ENCODE results near the gene OBSL1. TPM values are rescaled to one million over a fixed set of nuclear protein-coding genes. Genes with fewer than 3 reads are reported as not detected.

Gene OBSL1
- polyA plus RNA-seq, 3 donors, result 0.09 TPM; not detected in 2

DNA sequence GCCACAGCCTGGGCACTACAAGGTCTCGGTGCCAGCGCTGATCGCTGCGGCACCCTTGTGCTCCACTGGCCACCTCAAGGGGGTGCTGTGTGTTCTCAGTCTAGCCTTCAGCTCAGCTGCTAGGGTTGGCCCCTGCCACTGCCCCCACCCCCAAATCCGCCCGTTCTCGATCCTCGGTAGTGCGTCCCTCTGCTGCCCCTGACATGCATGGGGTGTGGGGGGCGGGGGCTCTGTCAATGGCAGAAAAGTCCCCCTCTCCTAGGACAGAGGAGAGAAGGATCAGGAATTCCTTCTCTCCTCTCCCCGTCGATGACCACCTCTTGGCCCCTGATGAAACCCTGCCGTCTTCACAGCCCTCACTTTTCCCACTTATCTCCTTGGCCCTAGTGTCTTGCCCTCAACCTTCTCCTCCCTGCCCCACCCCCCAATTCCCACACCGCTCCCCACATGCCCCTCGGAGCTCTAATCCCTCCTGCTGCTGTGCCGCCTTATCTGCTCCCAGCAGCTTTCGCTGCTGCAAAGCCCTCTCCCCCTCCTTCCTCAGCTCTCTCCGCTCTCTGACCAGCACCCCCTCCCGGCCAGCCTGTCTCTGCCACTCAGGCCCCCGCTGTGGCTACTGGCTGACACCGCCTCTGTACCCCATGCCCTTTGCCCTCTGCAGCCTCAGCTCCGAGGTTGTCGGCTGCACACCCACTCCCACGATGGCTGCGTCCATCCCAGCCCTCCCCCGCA lies 61.4 kb downstream of the OBSL1 start:
- H3K79me2 ChIP-seq (ENCODE audit: insufficient read depth, low read length), result no peaks in the 10 kb centered on the region
- Mint-ChIP-seq H3K9me3 (peaks cover 2 to 23% (median 14%) of the 10 kb centered on the region in 7 donors), H3K27me3 (ENCODE audit: low read depth in 3 of 3) (peaks cover 54 to 70% (median 63%) of the 10 kb centered on the region in 3 donors), H3K4me1 (peaks cover 18% of the 10 kb centered on the region), H3K4me3 (peak overlapping the region; percentile 61 to 83), H3K27ac (peak overlapping the region in 2 of 7 donors; percentile 25 to 62), H3K36me3 (peaks cover 29 to 30% of the 10 kb centered on the region in 2 donors)
- H3K27me3 ChIP-seq (ENCODE audit: control insufficient read depth in 2 of 2, insufficient read depth in 2 of 2, low read length in 2 of 2), result peaks cover 33 to 64% of the 10 kb centered on the region in 2 donors
- H2AFZ ChIP-seq (ENCODE audit: insufficient read depth, low read depth, low read length, poor library complexity, severe bottlenecking), result no peak overlapping the region
- no peak overlapping the region for H3K9ac ChIP-seq (ENCODE audit: insufficient read depth, low read length, poor library complexity, severe bottlenecking)
- H3K27ac ChIP-seq (ENCODE audit: low read depth in 1 of 2, low read length in 2 of 2), result no peak overlapping the region
- WGBS (ENCODE audit: insufficient coverage), result 1% methylated on average over 18 of the region's 26 CpGs
- H3K9me3 ChIP-seq (replicated peaks in 1 of 2; ENCODE audit: control insufficient read depth in 1 of 2, insufficient read depth in 1 of 2, low read length in 2 of 2), result peaks cover 6 to 26% of the 10 kb centered on the region in 2 donors
- peak overlapping the region; percentile 41 for H3K4me2 ChIP-seq (replicated peaks; ENCODE audit: extremely low read depth, low read length, poor library complexity, severe bottlenecking)
- TF ChIP-seq, protein P1, sequence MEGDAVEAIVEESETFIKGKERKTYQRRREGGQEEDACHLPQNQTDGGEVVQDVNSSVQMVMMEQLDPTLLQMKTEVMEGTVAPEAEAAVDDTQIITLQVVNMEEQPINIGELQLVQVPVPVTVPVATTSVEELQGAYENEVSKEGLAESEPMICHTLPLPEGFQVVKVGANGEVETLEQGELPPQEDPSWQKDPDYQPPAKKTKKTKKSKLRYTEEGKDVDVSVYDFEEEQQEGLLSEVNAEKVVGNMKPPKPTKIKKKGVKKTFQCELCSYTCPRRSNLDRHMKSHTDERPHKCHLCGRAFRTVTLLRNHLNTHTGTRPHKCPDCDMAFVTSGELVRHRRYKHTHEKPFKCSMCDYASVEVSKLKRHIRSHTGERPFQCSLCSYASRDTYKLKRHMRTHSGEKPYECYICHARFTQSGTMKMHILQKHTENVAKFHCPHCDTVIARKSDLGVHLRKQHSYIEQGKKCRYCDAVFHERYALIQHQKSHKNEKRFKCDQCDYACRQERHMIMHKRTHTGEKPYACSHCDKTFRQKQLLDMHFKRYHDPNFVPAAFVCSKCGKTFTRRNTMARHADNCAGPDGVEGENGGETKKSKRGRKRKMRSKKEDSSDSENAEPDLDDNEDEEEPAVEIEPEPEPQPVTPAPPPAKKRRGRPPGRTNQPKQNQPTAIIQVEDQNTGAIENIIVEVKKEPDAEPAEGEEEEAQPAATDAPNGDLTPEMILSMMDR (IDR thresholded peaks at IDR 0.05), result peak; percentile 71
- peaks cover 22 to 27% of the 10 kb centered on the region in 2 donors for H3K36me3 ChIP-seq (replicated peaks in 1 of 2; ENCODE audit: control insufficient read depth in 1 of 2, insufficient read depth in 2 of 2, low read length in 2 of 2)
- DNase-seq, result peak; percentile 15 to 36 (median 30)
- intact Hi-C loops (cut with micrococcal nuclease), result no loop called here
- H3K4me1 ChIP-seq (ENCODE audit: control insufficient read depth in 1 of 2, insufficient read depth in 2 of 2, low read length in 2 of 2), result no peaks in the 10 kb centered on the region
- peaks cover 6% of the 10 kb centered on the region for H4K20me1 ChIP-seq (ENCODE audit: insufficient read depth, low read length)
- H3K4me3 ChIP-seq (replicated peaks in 1 of 3; ENCODE audit: low read depth in 2 of 3, low read length in 3 of 3), result peak overlapping the region in 1 of 3 experiments; percentile 28

DNA sequence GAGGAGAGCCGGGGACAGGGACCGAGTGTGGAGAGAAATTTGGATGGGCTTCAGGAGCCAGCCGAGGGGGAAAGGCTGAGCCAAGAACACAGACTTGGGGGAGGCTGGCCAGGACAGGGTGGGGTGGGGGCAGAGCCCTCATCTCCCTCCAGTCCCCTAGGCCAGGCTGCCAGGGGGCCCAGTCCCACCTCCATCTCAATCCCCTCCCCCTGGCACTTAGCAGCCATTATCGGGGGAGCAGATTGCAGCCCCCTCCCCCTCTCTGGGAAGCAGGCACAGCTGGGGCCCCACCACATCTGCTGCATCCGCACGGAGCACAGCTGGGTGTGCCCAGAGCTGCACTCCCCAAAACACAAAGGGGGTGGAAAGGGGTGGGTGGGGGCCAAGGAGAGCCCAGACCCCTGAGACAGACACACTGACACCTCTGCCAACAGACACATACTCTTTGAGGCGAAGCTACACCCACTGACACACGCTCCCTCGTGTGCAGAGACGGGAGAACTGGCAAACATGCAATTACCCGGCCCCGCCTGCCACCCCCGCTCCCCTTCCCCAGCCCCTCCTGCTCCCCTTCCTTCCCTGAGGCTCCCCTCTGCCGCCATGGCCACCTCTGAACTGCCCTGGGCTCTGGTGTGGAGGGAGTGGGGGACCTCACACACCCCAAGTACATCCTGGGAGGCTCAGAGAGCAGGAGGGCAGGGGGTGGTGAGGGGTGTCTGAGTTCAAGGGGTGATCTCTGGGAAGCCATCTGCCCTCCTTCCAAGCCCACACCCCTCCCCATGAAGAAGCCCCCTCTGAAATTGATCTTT lies 62.2 kb downstream of the OBSL1 start:
- H3K4me3 Mint-ChIP-seq, result peak overlapping the region in 1 of 2 donors; percentile 83
- no peak for DNase-seq

More for the DNA sequence above, 62.2 kb downstream of the OBSL1 start:
- H3K27ac ChIP-seq (ENCODE audit: low read depth in 1 of 2, low read length in 2 of 2), result no peak overlapping the region
- peaks cover 18% of the 10 kb centered on the region for H3K4me1 Mint-ChIP-seq
- peak overlapping the region; percentile 41 for H3K4me2 ChIP-seq (replicated peaks; ENCODE audit: extremely low read depth, low read length, poor library complexity, severe bottlenecking)
- intact Hi-C loops (cut with micrococcal nuclease), result no loop called here
- H3K36me3 ChIP-seq (replicated peaks in 1 of 2; ENCODE audit: control insufficient read depth in 1 of 2, insufficient read depth in 2 of 2, low read length in 2 of 2), result peaks cover 29 to 35% of the 10 kb centered on the region in 2 donors
- H3K27ac Mint-ChIP-seq, result no peak overlapping the region
- H3K4me1 ChIP-seq (ENCODE audit: control insufficient read depth in 1 of 2, insufficient read depth in 2 of 2, low read length in 2 of 2), result no peaks in the 10 kb centered on the region
- H3K36me3 Mint-ChIP-seq, result peaks cover 37 to 38% of the 10 kb centered on the region in 2 donors
- peaks cover 33 to 56% of the 10 kb centered on the region in 2 donors for H3K27me3 ChIP-seq (ENCODE audit: control insufficient read depth in 2 of 2, insufficient read depth in 2 of 2, low read length in 2 of 2)
- H3K79me2 ChIP-seq (ENCODE audit: insufficient read depth, low read length), result no peaks in the 10 kb centered on the region
- no peak overlapping the region for H3K9ac ChIP-seq (ENCODE audit: insufficient read depth, low read length, poor library complexity, severe bottlenecking)
- peaks cover 6% of the 10 kb centered on the region for H4K20me1 ChIP-seq (ENCODE audit: insufficient read depth, low read length)
- 49% methylated on average over 2 of the region's 14 CpGs for WGBS (ENCODE audit: insufficient coverage)
- H2AFZ ChIP-seq (ENCODE audit: insufficient read depth, low read depth, low read length, poor library complexity, severe bottlenecking), result no peak overlapping the region
- no peak overlapping the region for H3K4me3 ChIP-seq (replicated peaks in 1 of 3; ENCODE audit: low read depth in 2 of 3, low read length in 3 of 3)
- H3K27me3 Mint-ChIP-seq (ENCODE audit: low read depth in 3 of 3), result peaks cover 48 to 62% (median 58%) of the 10 kb centered on the region in 3 donors
- TF ChIP-seq, protein P1 (IDR thresholded peaks at IDR 0.05), result no peak
- H3K9me3 Mint-ChIP-seq, result peaks cover 2 to 23% (median 14%) of the 10 kb centered on the region in 7 donors
- peaks cover 6 to 26% of the 10 kb centered on the region in 2 donors for H3K9me3 ChIP-seq (replicated peaks in 1 of 2; ENCODE audit: control insufficient read depth in 1 of 2, insufficient read depth in 1 of 2, low read length in 2 of 2)

Measured in CD14-positive monocyte (primary cell).